Loucy (cell line): ENCODE results near the gene CNTNAP4.

Experiments used
- H2AFZ ChIP-seq: fragments of 200-600 bp; sonication (generic); 2 replicates; pipeline ENCODE4 v1.6.0; 2016; ENCODE audit warnings: antibody characterized with exemption, mild to moderate bottlenecking, low read length, moderate library complexity
- H3F3A ChIP-seq: fragments of 200-600 bp; 2 replicates; pipeline ENCODE4 v1.6.0; 2016; ENCODE audit warnings: antibody characterized with exemption, low read depth, mild to moderate bottlenecking
- H3K27me3 ChIP-seq: fragments of 200-600 bp; sonication (generic); 2 replicates; pipeline ENCODE4 v1.6.1; 2014; ENCODE audit warnings: low read length, mild to moderate bottlenecking; ENCODE audit not compliant: insufficient read depth, poor library complexity, severe bottlenecking
- H3K36me3 ChIP-seq: fragments of 200-600 bp; sonication (generic); 2 replicates; pipeline ENCODE4 v1.6.1; 2016; ENCODE audit warnings: low read length; ENCODE audit not compliant: insufficient read depth
- H3K4me1 ChIP-seq: fragments of 200-600 bp; sonication (generic); 2 replicates; pipeline ENCODE4 v1.5.1; 2014; ENCODE audit warnings: low read length, mild to moderate bottlenecking; ENCODE audit not compliant: insufficient read depth, poor library complexity, severe bottlenecking
- H3K4me2 ChIP-seq: fragments of 200-600 bp; sonication (generic); 2 replicates; pipeline ENCODE4 v1.6.0; 2014; ENCODE audit warnings: antibody characterized with exemption, low read length, low read depth, mild to moderate bottlenecking; ENCODE audit not compliant: poor library complexity, severe bottlenecking
- H3K4me3 ChIP-seq: fragments of 200-600 bp; sonication (generic); 2 replicates; pipeline ENCODE4 v1.5.1; 2014; ENCODE audit warnings: low read length, mild to moderate bottlenecking, mixed read lengths; ENCODE audit not compliant: poor library complexity, severe bottlenecking
- H3K79me2 ChIP-seq: fragments of 200-600 bp; sonication (generic); 2 replicates; pipeline ENCODE4 v1.6.1; 2014; ENCODE audit warnings: low read length; ENCODE audit not compliant: insufficient read depth
- H3K9ac ChIP-seq: fragments of 200-600 bp; sonication (generic); 2 replicates; pipeline ENCODE4 v1.6.0; 2014; ENCODE audit warnings: mild to moderate bottlenecking, low read depth, low read length, moderate library complexity; ENCODE audit not compliant: poor library complexity, severe bottlenecking
- H3K9me2 ChIP-seq: fragments of 200-600 bp; sonication (generic); replicated peaks from 2 replicates; pipeline ENCODE4 v1.6.1; 2016; ENCODE audit warnings: low read depth, low read length, mixed read lengths
- H3K9me3 ChIP-seq: fragments of 200-600 bp; sonication (generic); 2 replicates; pipeline ENCODE4 v1.6.1; 2014; ENCODE audit warnings: mild to moderate bottlenecking, antibody characterized with exemption, low read length, low read depth; ENCODE audit not compliant: insufficient read depth
- H4K20me1 ChIP-seq: fragments of 200-600 bp; sonication (generic); 2 replicates; pipeline ENCODE4 v1.6.0; 2014; ENCODE audit warnings: antibody characterized with exemption, low read length, mild to moderate bottlenecking; ENCODE audit not compliant: insufficient read depth, poor library complexity, severe bottlenecking
- CTCF ChIP-seq: fragments of 200-600 bp; sonication (generic); conservative IDR thresholded peaks from 2 replicates; pipeline ENCODE4 v1.5.1; 2014; ENCODE audit warnings: mild to moderate bottlenecking, antibody characterized with exemption, low read length
- EZH2phosphoT487 ChIP-seq: fragments of 200-600 bp; IDR thresholded peaks from 2 replicates; pipeline ENCODE4 v1.6.1; 2018; ENCODE audit warnings: antibody characterized with exemption, mild to moderate bottlenecking, moderate library complexity, borderline replicate concordance

CNTNAP4 gene

DNA sequence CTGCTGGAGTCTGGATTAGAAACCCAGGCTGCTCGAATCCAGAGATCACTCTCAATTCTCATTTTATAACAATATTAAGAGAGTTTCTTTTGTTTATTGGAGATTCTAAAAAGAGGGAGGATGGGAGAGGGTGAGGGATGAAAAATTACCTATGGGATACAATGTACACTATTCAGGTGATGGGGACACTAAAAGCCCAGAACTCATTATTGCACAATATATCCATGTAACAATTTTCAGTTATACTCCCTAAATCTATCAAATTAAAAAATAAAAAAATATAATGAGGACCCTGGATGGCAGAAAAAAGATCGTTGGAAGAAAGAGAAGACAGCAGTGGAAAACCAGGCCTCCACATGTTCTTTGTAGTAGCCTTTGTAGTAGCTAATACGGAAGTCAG is 100.8 kb downstream of the CNTNAP4 start:
- H3K9me2 ChIP-seq: no peaks in the 10 kb centered on the region

GRCh38 chr16:76381096-76381495 is 103.9 kb downstream of the CNTNAP4 start:
- Histone ChIP-seq H2AFZ (no peak overlapping the region), H3K9ac (no peak overlapping the region), H3K9me2 (no peaks in the 10 kb centered on the region), H3K4me1 (no peaks in the 10 kb centered on the region), H3K9me3 (no peaks in the 10 kb centered on the region), H3K4me2 (no peak overlapping the region), H3K27me3 (no peaks in the 10 kb centered on the region), H3K4me3 (no peak overlapping the region), H4K20me1 (no peaks in the 10 kb centered on the region), H3K79me2 (no peaks in the 10 kb centered on the region), H3K36me3 (no peaks in the 10 kb centered on the region), H3F3A (no peaks in the 10 kb centered on the region)
- no peak for TF ChIP-seq CTCF
- no peak for TF ChIP-seq EZH2phosphoT487

More for the DNA sequence above, 100.8 kb downstream of the CNTNAP4 start:
- Histone ChIP-seq H3K36me3 (no peaks in the 10 kb centered on the region), H3K4me3 (no peak overlapping the region), H3K9ac (no peak overlapping the region), H4K20me1 (no peaks in the 10 kb centered on the region), H3K9me3 (no peaks in the 10 kb centered on the region), H3K27me3 (no peaks in the 10 kb centered on the region), H2AFZ (no peak overlapping the region), H3K4me2 (no peak overlapping the region), H3K4me1 (no peaks in the 10 kb centered on the region), H3F3A (no peaks in the 10 kb centered on the region), H3K79me2 (no peaks in the 10 kb centered on the region)
- TF ChIP-seq EZH2phosphoT487 (no peak), CTCF (no peak)

GRCh38 chr16:76385601-76386230 is 108.5 kb downstream of the CNTNAP4 start:
- no peak for TF ChIP-seq CTCF
- Histone ChIP-seq H2AFZ (no peak overlapping the region), H3K9me3 (0 out of 2 replicates have a peak, but pooled peaks cover 3% of the 10 kb centered on the region), H3F3A (no peaks in the 10 kb centered on the region), H3K4me3 (no peak overlapping the region), H3K27me3 (no peaks in the 10 kb centered on the region), H3K79me2 (no peaks in the 10 kb centered on the region), H3K36me3 (no peaks in the 10 kb centered on the region), H4K20me1 (no peaks in the 10 kb centered on the region), H3K4me2 (no peak overlapping the region), H3K9me2 (no peaks in the 10 kb centered on the region), H3K4me1 (no peaks in the 10 kb centered on the region), H3K9ac (no peak overlapping the region)
